ENCODE measurements around the gene CHRNA5. TPM values are rescaled to one million over a fixed set of nuclear protein-coding genes. Genes with fewer than 3 reads are reported as not detected.

The CHRNA5 gene
- total and polyA plus RNA-seq, 9 of the 15 experiments (the other 6 are each of a cell fraction or from before 2014, with no cell fraction given) = 2.8 to 16.1 (median 11.4) TPM

- H3K4me3 ChIP-seq = no peak overlapping the region
- no peaks in the 10 kb centered on the region for H3K9me3 ChIP-seq (replicated peaks; ENCODE audit: control insufficient read depth, insufficient read depth, low read depth, low read length)
- H3K4me1 ChIP-seq (replicated peaks in 1 of 2; ENCODE audit: control insufficient read depth in 2 of 2, insufficient read depth in 2 of 2, low read length in 2 of 2) = peaks cover 6% of the 10 kb centered on the region in 2 experiments; a peak in 4 of 5 replicates
- no peak overlapping the region for H3K4me2 ChIP-seq (ENCODE audit: insufficient read depth, low read length)
- H3K36me3 ChIP-seq (ENCODE audit: control insufficient read depth, insufficient read depth, low read length) = no peaks in the 10 kb centered on the region
- in situ Hi-C loops (cut with MboI) (no loop called here), intact Hi-C loops (cut with micrococcal nuclease) (no loop called here)
- H3K27ac ChIP-seq (ENCODE audit: extremely low read depth, low read depth, low read length) = no peak overlapping the region
- no peaks in the 10 kb centered on the region; the same call in 1 of the 2 replicates for H4K20me1 ChIP-seq (replicated peaks; ENCODE audit: control insufficient read depth, insufficient read depth, low read length)
- CTCF ChIA-PET (ENCODE audit: low intra/inter-chr PET ratio) = no interaction called here
- H2AFZ ChIP-seq (ENCODE audit: low read depth, low read length) = no peak overlapping the region
- FAIRE-seq (no peak), DNase-seq (ENCODE audit: extremely low read depth in 1 of 4, low spot score in 3 of 4) (no peak), ATAC-seq (no peak)
- no peaks in the 10 kb centered on the region for H3K9me1 ChIP-seq (ENCODE audit: control insufficient read depth, insufficient read depth, low read length)
- POLR2A ChIA-PET = interaction anchor here (1.2 kb wide), 1 partner anchor 22 kb away, joined by 4 read pairs; no protein-coding TSS in a partner anchor
- WGBS (ENCODE audit: insufficient coverage, low coverage, missing lambda C conversion rate) = 67% methylated on average over 4 of the region's 4 CpGs
- TF ChIP-seq HDAC2 (IDR thresholded peaks at IDR 0.05) = no peak
- TF ChIP-seq CLOCK (CRISPR knock-in tag; IDR thresholded peaks at IDR 0.05; ENCODE audit: borderline replicate concordance) = no peak
- TF ChIP-seq FOS (IDR thresholded peaks at IDR 0.05; ENCODE audit: extremely low read depth, insufficient read length) = no peak
- no peak for TF ChIP-seq KHSRP (IDR thresholded peaks at IDR 0.05)
- no peak for TF ChIP-seq TRIM28 (IDR thresholded peaks at IDR 0.05)
- TF ChIP-seq RBM25 (IDR thresholded peaks at IDR 0.05; ENCODE audit: low read depth, low read length, severe bottlenecking) = no peak
- no peak for TF ChIP-seq BCL6 (CRISPR knock-in tag; IDR thresholded peaks at IDR 0.05)
- no peak for TF ChIP-seq PHB2 (IDR thresholded peaks at IDR 0.05; ENCODE audit: low read depth)
- no peak for TF ChIP-seq KDM4B (IDR thresholded peaks at IDR 0.05; ENCODE audit: borderline replicate concordance in 2 of 2, low read depth in 1 of 2)
- TF ChIP-seq, protein P1, sequence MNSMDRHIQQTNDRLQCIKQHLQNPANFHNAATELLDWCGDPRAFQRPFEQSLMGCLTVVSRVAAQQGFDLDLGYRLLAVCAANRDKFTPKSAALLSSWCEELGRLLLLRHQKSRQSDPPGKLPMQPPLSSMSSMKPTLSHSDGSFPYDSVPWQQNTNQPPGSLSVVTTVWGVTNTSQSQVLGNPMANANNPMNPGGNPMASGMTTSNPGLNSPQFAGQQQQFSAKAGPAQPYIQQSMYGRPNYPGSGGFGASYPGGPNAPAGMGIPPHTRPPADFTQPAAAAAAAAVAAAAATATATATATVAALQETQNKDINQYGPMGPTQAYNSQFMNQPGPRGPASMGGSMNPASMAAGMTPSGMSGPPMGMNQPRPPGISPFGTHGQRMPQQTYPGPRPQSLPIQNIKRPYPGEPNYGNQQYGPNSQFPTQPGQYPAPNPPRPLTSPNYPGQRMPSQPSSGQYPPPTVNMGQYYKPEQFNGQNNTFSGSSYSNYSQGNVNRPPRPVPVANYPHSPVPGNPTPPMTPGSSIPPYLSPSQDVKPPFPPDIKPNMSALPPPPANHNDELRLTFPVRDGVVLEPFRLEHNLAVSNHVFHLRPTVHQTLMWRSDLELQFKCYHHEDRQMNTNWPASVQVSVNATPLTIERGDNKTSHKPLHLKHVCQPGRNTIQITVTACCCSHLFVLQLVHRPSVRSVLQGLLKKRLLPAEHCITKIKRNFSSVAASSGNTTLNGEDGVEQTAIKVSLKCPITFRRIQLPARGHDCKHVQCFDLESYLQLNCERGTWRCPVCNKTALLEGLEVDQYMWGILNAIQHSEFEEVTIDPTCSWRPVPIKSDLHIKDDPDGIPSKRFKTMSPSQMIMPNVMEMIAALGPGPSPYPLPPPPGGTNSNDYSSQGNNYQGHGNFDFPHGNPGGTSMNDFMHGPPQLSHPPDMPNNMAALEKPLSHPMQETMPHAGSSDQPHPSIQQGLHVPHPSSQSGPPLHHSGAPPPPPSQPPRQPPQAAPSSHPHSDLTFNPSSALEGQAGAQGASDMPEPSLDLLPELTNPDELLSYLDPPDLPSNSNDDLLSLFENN (IDR thresholded peaks at IDR 0.05; ENCODE audit: low read depth in 2 of 2, low read length in 2 of 2) = no peak
- no peak for TF ChIP-seq OTX1 (CRISPR knock-in tag; IDR thresholded peaks at IDR 0.05)
- no peak for TF ChIP-seq CREBBP (IDR thresholded peaks at IDR 0.05; ENCODE audit: low read depth, low read length)
- no peak overlapping the region for H3K9ac ChIP-seq (ENCODE audit: insufficient read depth in 1 of 2, low read depth in 2 of 2, low read length in 2 of 2)
- no peaks in the 10 kb centered on the region for H3K27me3 ChIP-seq (ENCODE audit: control insufficient read depth in 2 of 2, insufficient read depth in 2 of 2, low read length in 2 of 2)
- peaks cover under 1% of the 10 kb centered on the region; the same call in 2 of the 3 replicates for H3K79me2 ChIP-seq (ENCODE audit: control insufficient read depth, insufficient read depth, low read length)
- no TSS peak for BruUV-seq (replicated peaks)
These were observed 6.1 kb downstream of the CHRNA5 start for GRCh38 chr15:78571382-78571781.

Measured in K562 (cell line).